Upper lobe of right lung (tissue), 1 donor: ENCODE data around the gene CMKLR1. TPM values are rescaled to one million over a fixed set of nuclear protein-coding genes. Genes with fewer than 3 reads are reported as not detected.

ENCODE experiments used
- ATAC-seq: fragments of 200-7000 bp; cut with Tn5 transposase; one replicate; pipeline ENCODE4 v1.9.1; 2020; ENCODE audit warnings: mild to moderate bottlenecking, moderate library complexity
- DNase-seq: peaks from one replicate; pipeline ENCODE4 v3.0.0-alpha.2; 2020
- H3K27ac ChIP-seq: fragments of 200-600 bp; one replicate; pipeline ENCODE4 v1.8.0; 2022
- H3K27me3 ChIP-seq: fragments of 200-600 bp; one replicate; pipeline ENCODE4 v1.8.0; 2022; ENCODE audit warnings: mild to moderate bottlenecking
- H3K36me3 ChIP-seq: fragments of 200-600 bp; one replicate; pipeline ENCODE4 v1.8.0; 2022
- H3K4me1 ChIP-seq: fragments of 200-600 bp; one replicate; pipeline ENCODE4 v1.8.0; 2022
- H3K4me3 ChIP-seq: fragments of 200-600 bp; one replicate; pipeline ENCODE4 v1.8.0; 2022; ENCODE audit warnings: mild to moderate bottlenecking
- H3K9me3 ChIP-seq: fragments of 200-600 bp; one replicate; pipeline ENCODE4 v1.8.0; 2022
- intact Hi-C: fragments of 100-400 bp; cut with DNase I; formaldehyde crosslinking; loops from one replicate; pipeline ENCODE4 v1.11.0; 2022
- total RNA-seq: library from RNA; stranded (reverse); fragmentation: NEBNext Ultra II Directional; extraction: Animal tissue kit (Norgen Biotek cat#: 25700); gene quantifications from one replicate; pipeline ENCODE4 v1.2.1, GENCODE V29; 2021
- TF ChIP-seq, protein P1 (sequence below): fragments of 200-600 bp; IDR thresholded peaks from one replicate; pipeline ENCODE4 v1.8.0; 2022; ENCODE audit warnings: antibody characterized with exemption
- donor health status: DM: no; HTN: yes; CAD: no; lungs with severe emphysema.

CMKLR1 gene
- total RNA-seq, 1 donor from 2014 or later, result 29.1 TPM

- peaks cover 55% of the 10 kb centered on the region for H3K4me1 ChIP-seq
- TF ChIP-seq, protein P1, sequence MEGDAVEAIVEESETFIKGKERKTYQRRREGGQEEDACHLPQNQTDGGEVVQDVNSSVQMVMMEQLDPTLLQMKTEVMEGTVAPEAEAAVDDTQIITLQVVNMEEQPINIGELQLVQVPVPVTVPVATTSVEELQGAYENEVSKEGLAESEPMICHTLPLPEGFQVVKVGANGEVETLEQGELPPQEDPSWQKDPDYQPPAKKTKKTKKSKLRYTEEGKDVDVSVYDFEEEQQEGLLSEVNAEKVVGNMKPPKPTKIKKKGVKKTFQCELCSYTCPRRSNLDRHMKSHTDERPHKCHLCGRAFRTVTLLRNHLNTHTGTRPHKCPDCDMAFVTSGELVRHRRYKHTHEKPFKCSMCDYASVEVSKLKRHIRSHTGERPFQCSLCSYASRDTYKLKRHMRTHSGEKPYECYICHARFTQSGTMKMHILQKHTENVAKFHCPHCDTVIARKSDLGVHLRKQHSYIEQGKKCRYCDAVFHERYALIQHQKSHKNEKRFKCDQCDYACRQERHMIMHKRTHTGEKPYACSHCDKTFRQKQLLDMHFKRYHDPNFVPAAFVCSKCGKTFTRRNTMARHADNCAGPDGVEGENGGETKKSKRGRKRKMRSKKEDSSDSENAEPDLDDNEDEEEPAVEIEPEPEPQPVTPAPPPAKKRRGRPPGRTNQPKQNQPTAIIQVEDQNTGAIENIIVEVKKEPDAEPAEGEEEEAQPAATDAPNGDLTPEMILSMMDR, result no peak
- ATAC-seq, result no peak
- intact Hi-C loops, result no loop called here
- no peaks in the 10 kb centered on the region for H3K36me3 ChIP-seq
- DNase-seq, result no peak
- peak overlapping the region; percentile 85 for H3K27ac ChIP-seq
- H3K4me3 ChIP-seq, result no peak overlapping the region
- H3K9me3 ChIP-seq, result no peaks in the 10 kb centered on the region
- H3K27me3 ChIP-seq, result no peaks in the 10 kb centered on the region
Measured at GRCh38 chr12:108312073-108312659, 26.9 kb downstream of the CMKLR1 start.

DNA sequence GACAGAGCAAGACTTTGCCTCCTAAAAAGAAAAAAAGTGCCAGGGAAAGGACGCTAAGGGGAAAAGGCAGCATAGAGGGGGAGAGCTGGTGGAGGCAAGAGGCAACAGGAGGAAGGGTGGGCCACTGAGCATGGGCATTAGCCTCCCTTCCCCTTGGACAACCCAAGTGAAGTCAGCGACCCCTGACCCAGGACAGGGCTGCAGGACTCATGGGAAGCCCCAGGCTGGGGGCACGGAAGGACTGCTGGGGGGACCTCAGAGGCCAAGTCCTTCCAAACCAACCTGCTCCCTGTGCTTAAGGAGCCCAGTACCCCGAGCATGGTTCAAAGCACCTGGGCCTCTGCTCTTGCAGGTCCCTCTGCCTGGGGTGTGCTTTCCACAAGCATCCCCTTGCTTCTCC is 27.5 kb downstream of the CMKLR1 start:
- H3K4me1 ChIP-seq, result peaks cover 61% of the 10 kb centered on the region

DNA sequence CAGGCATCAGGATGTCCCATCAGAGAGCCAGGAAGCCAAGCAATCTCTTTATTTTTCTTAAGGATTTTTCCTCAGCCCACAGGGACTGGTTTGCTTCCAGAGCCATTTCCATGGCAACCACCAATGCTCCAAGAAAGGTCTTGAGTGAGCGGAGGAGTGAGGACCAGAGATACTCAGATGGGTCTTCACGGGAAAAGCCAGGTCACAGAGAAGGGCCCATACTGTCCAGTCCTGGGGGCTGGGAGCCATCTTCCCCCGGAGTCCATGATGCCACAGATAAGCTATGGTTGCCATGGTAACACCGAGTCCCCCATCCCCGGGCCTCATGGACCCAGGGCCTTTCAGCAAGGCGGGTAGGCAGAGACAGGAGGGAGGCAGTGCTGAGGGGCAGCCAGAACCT is 28.6 kb downstream of the CMKLR1 start:
- H3K9me3 ChIP-seq, result no peaks in the 10 kb centered on the region
- no peak overlapping the region for H3K4me3 ChIP-seq
- no peak overlapping the region for H3K27ac ChIP-seq
- TF ChIP-seq, protein P1, result no peak
- intact Hi-C loops, result no loop called here
- H3K36me3 ChIP-seq, result no peaks in the 10 kb centered on the region
- DNase-seq (no peak), ATAC-seq (no peak)
- peaks cover 71% of the 10 kb centered on the region for H3K4me1 ChIP-seq
- H3K27me3 ChIP-seq, result no peaks in the 10 kb centered on the region

More for the DNA sequence above, 27.5 kb downstream of the CMKLR1 start:
- no peak overlapping the region for H3K4me3 ChIP-seq
- H3K27ac ChIP-seq, result peak overlapping the region; percentile 85
- no peaks in the 10 kb centered on the region for H3K36me3 ChIP-seq
- H3K27me3 ChIP-seq, result no peaks in the 10 kb centered on the region
- intact Hi-C loops, result no loop called here
- H3K9me3 ChIP-seq, result no peaks in the 10 kb centered on the region
- ATAC-seq (no peak), DNase-seq (no peak)
- TF ChIP-seq, protein P1, result no peak

DNA sequence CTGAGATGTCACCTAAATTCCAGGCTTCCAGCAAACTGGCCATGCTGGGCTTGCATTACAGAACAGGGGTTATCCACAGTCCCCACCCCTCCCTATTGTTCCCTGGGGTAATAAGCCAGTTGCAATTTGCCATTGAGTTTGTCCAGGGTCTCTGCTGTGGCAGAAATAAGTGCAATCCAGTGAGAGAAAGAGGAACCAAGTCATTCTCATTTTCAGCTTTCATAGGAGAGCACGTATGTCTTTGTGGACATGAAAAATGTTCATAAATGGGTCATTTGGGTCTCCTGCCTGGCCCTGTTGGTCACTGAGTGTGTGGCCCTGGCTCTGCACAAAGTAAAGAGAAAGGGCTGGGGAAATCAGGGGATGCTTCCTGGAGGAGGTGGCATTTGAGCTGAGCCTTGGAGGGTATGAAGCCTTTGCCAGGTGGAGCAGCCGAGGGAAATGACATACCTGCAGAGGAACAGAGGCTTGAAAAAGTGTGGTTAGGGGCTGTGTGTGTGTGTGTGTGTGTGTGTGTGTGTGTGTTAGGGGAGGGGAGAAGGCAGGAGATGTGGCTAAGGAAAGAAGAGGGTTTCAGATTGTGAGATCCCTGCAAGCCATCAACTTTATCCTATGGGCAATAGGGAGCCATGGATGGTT is 29.3 kb downstream of the CMKLR1 start:
- H3K9me3 ChIP-seq, result no peaks in the 10 kb centered on the region
- no peak overlapping the region for H3K4me3 ChIP-seq
- ATAC-seq, result no peak
- TF ChIP-seq, protein P1, result no peak
- peaks cover 73% of the 10 kb centered on the region for H3K4me1 ChIP-seq
- no peak for DNase-seq
- no peaks in the 10 kb centered on the region for H3K36me3 ChIP-seq
- intact Hi-C loops, result no loop called here
- H3K27me3 ChIP-seq, result no peaks in the 10 kb centered on the region
- no peak overlapping the region for H3K27ac ChIP-seq

DNA sequence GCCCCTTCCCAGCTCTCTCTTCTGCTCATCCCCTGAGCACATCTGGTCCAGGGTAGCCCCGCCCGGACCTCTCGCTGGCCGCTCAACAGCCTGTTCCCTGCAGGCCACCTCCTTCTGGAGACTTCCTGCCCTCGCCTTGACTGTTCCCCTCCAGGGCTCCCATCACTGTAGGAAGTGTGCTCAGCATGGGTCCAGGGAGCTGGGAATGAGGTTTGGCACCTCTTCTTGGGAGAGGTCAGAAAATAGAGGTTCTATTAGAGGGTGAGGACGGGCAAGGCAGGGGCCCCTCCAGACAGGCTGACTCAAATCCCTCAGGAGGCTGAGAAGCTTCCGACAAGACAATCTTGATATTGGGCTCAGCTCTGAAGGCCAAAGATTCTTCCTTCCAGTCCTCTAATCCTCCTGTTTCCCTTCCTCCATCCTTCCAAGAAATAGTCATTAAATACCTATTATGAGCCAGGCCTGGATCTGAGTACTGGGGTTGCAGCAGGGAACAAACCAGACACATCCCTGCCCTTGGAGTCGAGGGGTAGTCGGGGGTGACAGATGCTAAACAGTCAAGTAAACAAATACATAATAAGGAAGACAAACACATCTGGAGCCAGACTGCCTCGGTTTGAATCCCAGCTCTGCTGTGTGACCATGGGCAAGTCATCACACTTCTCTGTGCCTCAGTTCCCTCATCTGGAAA is 30.6 kb downstream of the CMKLR1 start:
- no peaks in the 10 kb centered on the region for H3K36me3 ChIP-seq
- ATAC-seq, result no peak
- no peak overlapping the region for H3K4me3 ChIP-seq
- no peak overlapping the region for H3K27ac ChIP-seq
- peaks cover 74% of the 10 kb centered on the region for H3K4me1 ChIP-seq
- no peaks in the 10 kb centered on the region for H3K27me3 ChIP-seq
- H3K9me3 ChIP-seq, result no peaks in the 10 kb centered on the region
- TF ChIP-seq, protein P1, result no peak
- no peak for DNase-seq
- intact Hi-C loops, result no loop called here
